ENCODE measurements around the gene SDCBP2. TPM values are rescaled to one million over a fixed set of nuclear protein-coding genes. Genes with fewer than 3 reads are reported as not detected.

The SDCBP2 gene
- total and polyA plus RNA-seq, 4 donors = 1.9 to 6.1 (median 4.7) TPM

DNA sequence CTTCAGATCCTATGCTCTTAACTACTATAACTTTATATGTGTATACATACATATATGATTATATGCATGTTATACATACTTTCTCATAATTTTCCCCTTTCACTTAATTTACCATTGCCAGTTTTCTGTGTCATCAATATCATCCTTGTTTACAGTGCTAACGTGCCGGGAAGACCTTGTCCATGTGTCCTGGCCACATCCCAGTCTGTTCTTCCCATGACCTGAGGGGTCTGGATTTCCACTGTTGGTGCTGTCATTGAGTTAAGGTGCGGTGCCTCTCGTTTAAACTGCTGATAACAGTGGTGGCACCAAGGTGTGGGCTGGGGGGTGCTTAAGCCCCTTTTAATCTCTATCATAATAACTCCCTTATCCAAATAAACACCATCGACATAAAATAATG is 8.5 kb upstream of the SDCBP2 start:
- no peak overlapping the region for H3K4me3 ChIP-seq (ENCODE audit: low read depth in 1 of 3, low read length in 3 of 3)
- 52% methylated on average over 5 of the region's 5 CpGs for WGBS
- no peaks in the 10 kb centered on the region for H3K36me3 ChIP-seq (ENCODE audit: control insufficient read depth in 4 of 4, insufficient read depth in 3 of 4, low read depth in 1 of 4, low read length in 3 of 4)
- TF ChIP-seq RAD21 (IDR thresholded peaks at IDR 0.05) (no peak), EGR1 (IDR thresholded peaks at IDR 0.05; ENCODE audit: low read depth in 2 of 2) (no peak), SP1 (IDR thresholded peaks at IDR 0.05) (no peak)
- TF ChIP-seq, protein P1, sequence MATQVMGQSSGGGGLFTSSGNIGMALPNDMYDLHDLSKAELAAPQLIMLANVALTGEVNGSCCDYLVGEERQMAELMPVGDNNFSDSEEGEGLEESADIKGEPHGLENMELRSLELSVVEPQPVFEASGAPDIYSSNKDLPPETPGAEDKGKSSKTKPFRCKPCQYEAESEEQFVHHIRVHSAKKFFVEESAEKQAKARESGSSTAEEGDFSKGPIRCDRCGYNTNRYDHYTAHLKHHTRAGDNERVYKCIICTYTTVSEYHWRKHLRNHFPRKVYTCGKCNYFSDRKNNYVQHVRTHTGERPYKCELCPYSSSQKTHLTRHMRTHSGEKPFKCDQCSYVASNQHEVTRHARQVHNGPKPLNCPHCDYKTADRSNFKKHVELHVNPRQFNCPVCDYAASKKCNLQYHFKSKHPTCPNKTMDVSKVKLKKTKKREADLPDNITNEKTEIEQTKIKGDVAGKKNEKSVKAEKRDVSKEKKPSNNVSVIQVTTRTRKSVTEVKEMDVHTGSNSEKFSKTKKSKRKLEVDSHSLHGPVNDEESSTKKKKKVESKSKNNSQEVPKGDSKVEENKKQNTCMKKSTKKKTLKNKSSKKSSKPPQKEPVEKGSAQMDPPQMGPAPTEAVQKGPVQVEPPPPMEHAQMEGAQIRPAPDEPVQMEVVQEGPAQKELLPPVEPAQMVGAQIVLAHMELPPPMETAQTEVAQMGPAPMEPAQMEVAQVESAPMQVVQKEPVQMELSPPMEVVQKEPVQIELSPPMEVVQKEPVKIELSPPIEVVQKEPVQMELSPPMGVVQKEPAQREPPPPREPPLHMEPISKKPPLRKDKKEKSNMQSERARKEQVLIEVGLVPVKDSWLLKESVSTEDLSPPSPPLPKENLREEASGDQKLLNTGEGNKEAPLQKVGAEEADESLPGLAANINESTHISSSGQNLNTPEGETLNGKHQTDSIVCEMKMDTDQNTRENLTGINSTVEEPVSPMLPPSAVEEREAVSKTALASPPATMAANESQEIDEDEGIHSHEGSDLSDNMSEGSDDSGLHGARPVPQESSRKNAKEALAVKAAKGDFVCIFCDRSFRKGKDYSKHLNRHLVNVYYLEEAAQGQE (IDR thresholded peaks at IDR 0.05) = no peak
- no peak overlapping the region for H3K9ac ChIP-seq (ENCODE audit: low read depth in 1 of 2, low read length in 2 of 2)
- peak overlapping the region; percentile 10 to 22 for H3K27ac ChIP-seq (ENCODE audit: low read depth in 1 of 2, low read length in 2 of 2)
- H3K4me1 ChIP-seq (ENCODE audit: control insufficient read depth in 4 of 4, insufficient read depth in 4 of 4, low read length in 3 of 4) = peaks cover 4 to 17% (median 11%) of the 10 kb centered on the region in 4 donors
- no peak for DNase-seq (ENCODE audit: low spot score)
- no peaks in the 10 kb centered on the region for H3K27me3 ChIP-seq (ENCODE audit: control insufficient read depth in 4 of 4, insufficient read depth in 4 of 4, low read length in 3 of 4)
- no peaks in the 10 kb centered on the region for H3K9me3 ChIP-seq (ENCODE audit: control insufficient read depth in 4 of 4, low read length in 3 of 4)

DNA sequence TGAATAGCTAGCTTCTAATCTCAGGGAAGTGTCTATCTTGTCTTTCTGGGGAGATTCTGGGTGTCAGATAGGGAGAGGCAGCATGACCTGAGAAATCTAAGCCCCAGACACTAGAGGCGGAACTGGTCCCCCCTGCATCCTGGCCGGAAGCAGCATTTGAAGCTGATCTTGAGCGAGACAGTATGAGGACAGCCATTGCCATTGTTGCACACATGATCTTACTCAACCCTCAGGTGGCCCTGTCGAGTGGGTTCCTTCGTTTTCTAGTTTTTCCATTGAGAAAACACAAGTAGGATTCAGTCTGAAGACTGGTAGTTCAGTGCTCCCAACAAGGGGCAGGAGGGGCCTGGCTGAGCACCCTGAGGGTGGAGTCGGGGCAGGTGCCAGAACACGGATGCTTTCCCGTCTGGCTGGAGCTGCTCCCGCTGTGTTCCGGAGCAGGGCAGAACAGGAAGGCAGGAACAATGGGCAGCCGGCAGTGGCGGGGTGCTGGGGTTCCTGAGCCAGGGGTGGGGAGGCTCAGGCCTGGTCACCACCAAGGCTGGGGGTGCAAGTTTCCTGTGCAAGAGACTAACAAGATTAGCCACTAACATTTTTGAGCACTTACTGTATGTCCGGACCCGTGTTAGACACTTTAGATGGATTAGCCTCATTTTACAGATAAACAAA is 7.9 kb upstream of the SDCBP2 start:
- Histone ChIP-seq H3K27me3 (ENCODE audit: control insufficient read depth in 4 of 4, insufficient read depth in 4 of 4, low read length in 3 of 4) (no peaks in the 10 kb centered on the region), H3K4me1 (ENCODE audit: control insufficient read depth in 4 of 4, insufficient read depth in 4 of 4, low read length in 3 of 4) (peaks cover 4 to 17% (median 11%) of the 10 kb centered on the region in 4 donors), H3K9me3 (ENCODE audit: control insufficient read depth in 4 of 4, low read length in 3 of 4) (no peaks in the 10 kb centered on the region), H3K9ac (ENCODE audit: low read depth in 1 of 2, low read length in 2 of 2) (no peak overlapping the region), H3K27ac (ENCODE audit: low read depth in 1 of 2, low read length in 2 of 2) (peak overlapping the region; percentile 14 to 63), H3K36me3 (ENCODE audit: control insufficient read depth in 4 of 4, insufficient read depth in 3 of 4, low read depth in 1 of 4, low read length in 3 of 4) (no peaks in the 10 kb centered on the region), H3K4me3 (ENCODE audit: low read depth in 1 of 3, low read length in 3 of 3) (no peak overlapping the region)
- peak; percentile 32 for DNase-seq (ENCODE audit: low spot score)
- 33% methylated on average over 14 of the region's 14 CpGs for WGBS
- no peak for TF ChIP-seq HNF4G (IDR thresholded peaks at IDR 0.05)
- TF ChIP-seq FOXA2 (IDR thresholded peaks at IDR 0.05) = no peak
- TF ChIP-seq YY1 (IDR thresholded peaks at IDR 0.05) = peak; percentile 9
- no peak for TF ChIP-seq SP1 (IDR thresholded peaks at IDR 0.05)
- TF ChIP-seq, protein P2, sequence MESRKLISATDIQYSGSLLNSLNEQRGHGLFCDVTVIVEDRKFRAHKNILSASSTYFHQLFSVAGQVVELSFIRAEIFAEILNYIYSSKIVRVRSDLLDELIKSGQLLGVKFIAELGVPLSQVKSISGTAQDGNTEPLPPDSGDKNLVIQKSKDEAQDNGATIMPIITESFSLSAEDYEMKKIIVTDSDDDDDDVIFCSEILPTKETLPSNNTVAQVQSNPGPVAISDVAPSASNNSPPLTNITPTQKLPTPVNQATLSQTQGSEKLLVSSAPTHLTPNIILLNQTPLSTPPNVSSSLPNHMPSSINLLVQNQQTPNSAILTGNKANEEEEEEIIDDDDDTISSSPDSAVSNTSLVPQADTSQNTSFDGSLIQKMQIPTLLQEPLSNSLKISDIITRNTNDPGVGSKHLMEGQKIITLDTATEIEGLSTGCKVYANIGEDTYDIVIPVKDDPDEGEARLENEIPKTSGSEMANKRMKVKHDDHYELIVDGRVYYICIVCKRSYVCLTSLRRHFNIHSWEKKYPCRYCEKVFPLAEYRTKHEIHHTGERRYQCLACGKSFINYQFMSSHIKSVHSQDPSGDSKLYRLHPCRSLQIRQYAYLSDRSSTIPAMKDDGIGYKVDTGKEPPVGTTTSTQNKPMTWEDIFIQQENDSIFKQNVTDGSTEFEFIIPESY (IDR thresholded peaks at IDR 0.05) = no peak
- TF ChIP-seq, protein P3, sequence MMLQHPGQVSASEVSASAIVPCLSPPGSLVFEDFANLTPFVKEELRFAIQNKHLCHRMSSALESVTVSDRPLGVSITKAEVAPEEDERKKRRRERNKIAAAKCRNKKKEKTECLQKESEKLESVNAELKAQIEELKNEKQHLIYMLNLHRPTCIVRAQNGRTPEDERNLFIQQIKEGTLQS (IDR thresholded peaks at IDR 0.05) = no peak
- TF ChIP-seq, protein P1 (IDR thresholded peaks at IDR 0.05) = no peak
- TF ChIP-seq HNF4A (conservative IDR thresholded peaks at IDR 0.05) = no peak
- no peak for TF ChIP-seq RXRA (IDR thresholded peaks at IDR 0.05)
- peak; percentile 42 for TF ChIP-seq NR2F2 (IDR thresholded peaks at IDR 0.05)
- TF ChIP-seq JUND (IDR thresholded peaks at IDR 0.05) = no peak
- TF ChIP-seq TAF1 (conservative IDR thresholded peaks at IDR 0.05) = no peak
- TF ChIP-seq CTCF (IDR thresholded peaks at IDR 0.05; ENCODE audit: low read depth, low read length, missing input control) = no peak
- TF ChIP-seq EGR1 (IDR thresholded peaks at IDR 0.05; ENCODE audit: low read depth in 2 of 2) = no peak
- no peak for TF ChIP-seq FOXA1 (IDR thresholded peaks at IDR 0.05)
- peak in 1 of 2 donors; percentile 34 for TF ChIP-seq RAD21 (IDR thresholded peaks at IDR 0.05)
- TF ChIP-seq GABPA (IDR thresholded peaks at IDR 0.05 in 1 of 2, conservative IDR thresholded peaks at IDR 0.05 in 1 of 2) = no peak
- no peak for TF ChIP-seq MAX (IDR thresholded peaks at IDR 0.05)
